HFF-Myc (cell line): ENCODE data around the gene RBKS.

Source experiments
- DNase-seq: peaks from one replicate; pipeline ENCODE4 v3.0.0-alpha.2; 2011; ENCODE audit warnings: low read depth; ENCODE audit errors: extremely low read depth
- H3K4me3 ChIP-seq: replicated peaks from 2 replicates; pipeline ENCODE4 v1.5.1; 2011; ENCODE audit warnings: low read depth, mild to moderate bottlenecking, control low read depth, low read length
- CTCF ChIP-seq: IDR thresholded peaks from 2 replicates; pipeline ENCODE4 v1.5.1; 2012; ENCODE audit warnings: mild to moderate bottlenecking, low read depth, low read length, control low read depth; ENCODE audit errors: missing control alignments

Gene RBKS

GRCh38 chr2:27792759-27793158 lies 97.4 kb downstream of the RBKS start:
- no peak overlapping the region for H3K4me3 ChIP-seq
- no peak for TF ChIP-seq CTCF
- peak; percentile 61 for DNase-seq

- no peak for DNase-seq
- TF ChIP-seq CTCF: no peak
Observed at GRCh38 chr2:27790796-27791195, 99.4 kb downstream of the RBKS start.

GRCh38 chr2:27782701-27783100 lies 107.5 kb downstream of the RBKS start:
- no peak for DNase-seq
- no peak overlapping the region for H3K4me3 ChIP-seq
- TF ChIP-seq CTCF: no peak

More at GRCh38 chr2:27790796-27791195, 99.4 kb downstream of the RBKS start:
- H3K4me3 ChIP-seq: no peak overlapping the region

GRCh38 chr2:27781496-27781895 lies 108.7 kb downstream of the RBKS start:
- no peak for DNase-seq
- TF ChIP-seq CTCF: no peak
- H3K4me3 ChIP-seq: no peak overlapping the region

- no peak overlapping the region for H3K4me3 ChIP-seq
- TF ChIP-seq CTCF: no peak
- DNase-seq: no peak
Observed at GRCh38 chr2:27779417-27780055, 110.7 kb downstream of the RBKS start.

GRCh38 chr2:27776696-27777095 lies 113.5 kb downstream of the RBKS start:
- no peak overlapping the region for H3K4me3 ChIP-seq
- DNase-seq: no peak
- no peak for TF ChIP-seq CTCF

- DNase-seq: no peak
- H3K4me3 ChIP-seq: no peak overlapping the region
- TF ChIP-seq CTCF: no peak
Observed at GRCh38 chr2:27776097-27776496, 114.1 kb downstream of the RBKS start.
